Heart left ventricle (tissue), 13 donors: Measurements from ENCODE around the gene VPS50.

ENCODE experiments used
- CTCF ChIP-seq, 12 donors: fragments of 200-600 bp; sonication (generic) in 4 of 12; IDR thresholded peaks; one replicate each; pipeline versions ENCODE4 v1.5.0 to v1.8.0; 2018 to 2022; ENCODE audit warnings: antibody characterized with exemption in 12 of 12, mild to moderate bottlenecking in 5 of 12
- POLR2A ChIP-seq, 2 donors: fragments of 450-650 bp; IDR thresholded peaks; one replicate each; pipeline ENCODE4 v1.6.1; 2017; ENCODE audit warnings: antibody characterized with exemption in 2 of 2, mild to moderate bottlenecking in 2 of 2, moderate library complexity in 2 of 2
- donor health status: ischemic (EF 13 %, LVEDD 7.1; RV severe dilation, severe dysfunction).
- donor health status: DM: no; HTN: yes; CAD: no.
- donor health status: DM: no; HTN: no; CAD: no.
- donor health status: ischemic (EF 25% LVEDD 6.9; RV normal size, moderate dysfunction).
- donor health status: ischemic (EF 25% LVEDD 5.7; RV mildly dilated, moderate dysfunction).
- donor health status: ischemic (EF 35%, LVEDD 5.7; RV mildly dilated, moderate dysfunction).
- donor health status: nonischemic (EF 11% LVEDD 7.7; RV severe dilation, severe dysfunction).
- donor health status: DM: yes; HTN: yes; CAD: no.
- donor health status: PGD.
- donor health status: ischemic (EF 29% LVEDD 5.4; RV normal size, mild dysfunction).
- donor health status: nonischemic (EF 23%, LVEDD 6.1; RV moderate dilation, normal function).

- TF ChIP-seq CTCF (IDR thresholded peaks at IDR 0.05) = no peak
- no peak for TF ChIP-seq POLR2A (IDR thresholded peaks at IDR 0.05)
These were observed 88.7 kb downstream of the VPS50 start for GRCh38 chr7:93320887-93321286.
